A673 (cell line): ENCODE data around the gene APOL1. TPM values are rescaled to one million over a fixed set of nuclear protein-coding genes. Genes with fewer than 3 reads are reported as not detected.
A peak's percentile ranks its signal among the peaks of the same experiment; 100 is the strongest.
"Not testable (repeated sequence)": the region's sequence is repeated elsewhere in the genome, so short reads cannot be mapped to it uniquely, and the experiment has no call there.

Experiments used
- BruUV-seq: library from RNA; stranded (reverse); fragments of 400-500 nt; replicated peaks from 2 replicates; lab custom pipeline; 2021; lab: Mats Ljungman, UMichigan
- CTCF ChIA-PET: fragments of 300-600 bp; sonication (Branson Sonifier 250); formaldehyde crosslinking; loops from one replicate; lab custom pipeline; 2022; ENCODE audit warnings: antibody characterized with exemption; lab: Charles Lee
- POLR2A ChIA-PET: fragments of 300-600 bp; sonication (Branson Sonifier 250); formaldehyde crosslinking; loops from one replicate; lab custom pipeline; 2022; ENCODE audit warnings: antibody characterized with exemption; ENCODE audit not compliant: low non-redundant PET; lab: Charles Lee
- DNase-seq: peaks from one replicate; pipeline ENCODE4 v3.0.0-alpha.2; 2015; ENCODE audit warnings: low spot score
- H3K27ac ChIP-seq: fragments of 200-600 bp; sonication (generic); 2 replicates; pipeline ENCODE4 v1.5.1; 2016; ENCODE audit warnings: mixed run types, low read depth, mild to moderate bottlenecking, mixed read lengths, antibody characterized with exemption, low read length; ENCODE audit not compliant: poor library complexity, severe bottlenecking
- H3K27me3 ChIP-seq: fragments of 200-600 bp; sonication (generic); replicated peaks from 2 replicates; pipeline ENCODE4 v1.6.1; 2017; ENCODE audit warnings: mixed run types, low read depth, mild to moderate bottlenecking, mixed read lengths, antibody characterized with exemption, low read length; ENCODE audit not compliant: insufficient read depth, poor library complexity
- H3K36me3 ChIP-seq: fragments of 200-600 bp; sonication (generic); 2 replicates; pipeline ENCODE4 v1.6.1; 2016; ENCODE audit warnings: mixed run types, mild to moderate bottlenecking, mixed read lengths, antibody characterized with exemption, low read length; ENCODE audit not compliant: insufficient read depth, poor library complexity, severe bottlenecking
- H3K4me1 ChIP-seq: fragments of 200-600 bp; sonication (generic); 2 replicates; pipeline ENCODE4 v1.6.1; 2017; ENCODE audit warnings: mixed run types, mild to moderate bottlenecking, mixed read lengths, antibody characterized with exemption, low read length; ENCODE audit not compliant: insufficient read depth, poor library complexity, severe bottlenecking
- H3K4me3 ChIP-seq: fragments of 200-600 bp; sonication (generic); 2 replicates; pipeline ENCODE4 v1.5.1; 2016; ENCODE audit warnings: low read depth, mixed run types, mild to moderate bottlenecking, mixed read lengths, low read length; ENCODE audit not compliant: poor library complexity, severe bottlenecking
- H3K9me3 ChIP-seq: fragments of 200-600 bp; sonication (generic); 2 replicates; pipeline ENCODE4 v1.6.1; 2016; ENCODE audit warnings: mixed run types, low read depth, mild to moderate bottlenecking, mixed read lengths, antibody characterized with exemption, low read length; ENCODE audit not compliant: poor library complexity, severe bottlenecking
- EZH2 ChIP-seq: fragments of 200-600 bp; sonication (generic); IDR thresholded peaks from 2 replicates; pipeline ENCODE4 v1.6.1; 2017; ENCODE audit warnings: borderline replicate concordance, low read depth, mild to moderate bottlenecking, mixed read lengths, antibody characterized with exemption, low read length; ENCODE audit not compliant: poor library complexity, severe bottlenecking
- intact Hi-C: fragments of 100-400 bp; cut with micrococcal nuclease; formaldehyde crosslinking; loops from one replicate; pipeline ENCODE4 v1.10.0; 2022; ENCODE audit not compliant: unreplicated experiment
- total RNA-seq: library from RNA; stranded (reverse); gene quantifications from 2 replicates; pipeline ENCODE4 v1.2.3, GENCODE V29; 2021
- TF ChIP-seq, protein P1 (sequence below): fragments of 300-800, 200-600 bp; sonication (generic); conservative IDR thresholded peaks from 2 replicates; pipeline ENCODE4 v1.5.1; 2017; ENCODE audit warnings: low read depth, mild to moderate bottlenecking, antibody characterized with exemption, low read length, moderate library complexity, mixed read lengths

The APOL1 gene
- total RNA-seq, 1 experiment from 2014 or later, result 0.30 TPM

DNA sequence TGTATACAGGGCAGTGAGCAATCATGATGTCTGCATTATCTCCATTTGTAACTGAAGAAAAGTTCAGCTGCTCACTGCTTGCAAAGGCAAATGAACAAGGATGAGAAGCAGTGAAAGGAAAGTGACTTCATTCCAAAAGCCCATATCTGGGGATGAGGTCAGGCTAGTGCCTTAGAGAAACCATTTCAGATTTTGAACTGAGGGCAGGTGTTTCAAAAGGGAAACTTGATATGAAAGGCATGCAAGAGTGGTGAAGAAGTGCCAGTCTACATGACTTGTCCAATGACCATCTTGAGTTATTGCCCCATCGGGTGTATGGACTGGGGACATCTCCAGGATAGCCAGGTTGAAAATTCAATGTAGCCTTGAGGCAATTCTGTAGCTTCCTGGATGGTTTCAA is 44.0 kb upstream of the APOL1 start:
- intact Hi-C loops, result no loop called here
- ChIA-PET CTCF (no interaction called here), POLR2A (no interaction called here)
- no TSS peak for BruUV-seq
- Histone ChIP-seq H3K27me3 (no peaks in the 10 kb centered on the region), H3K27ac (no peak overlapping the region), H3K4me1 (peaks cover 15% of the 10 kb centered on the region), H3K4me3 (no peak overlapping the region), H3K9me3 (peaks cover 8% of the 10 kb centered on the region), H3K36me3 (no peaks in the 10 kb centered on the region)
- no peak for DNase-seq
- TF ChIP-seq, protein P1, sequence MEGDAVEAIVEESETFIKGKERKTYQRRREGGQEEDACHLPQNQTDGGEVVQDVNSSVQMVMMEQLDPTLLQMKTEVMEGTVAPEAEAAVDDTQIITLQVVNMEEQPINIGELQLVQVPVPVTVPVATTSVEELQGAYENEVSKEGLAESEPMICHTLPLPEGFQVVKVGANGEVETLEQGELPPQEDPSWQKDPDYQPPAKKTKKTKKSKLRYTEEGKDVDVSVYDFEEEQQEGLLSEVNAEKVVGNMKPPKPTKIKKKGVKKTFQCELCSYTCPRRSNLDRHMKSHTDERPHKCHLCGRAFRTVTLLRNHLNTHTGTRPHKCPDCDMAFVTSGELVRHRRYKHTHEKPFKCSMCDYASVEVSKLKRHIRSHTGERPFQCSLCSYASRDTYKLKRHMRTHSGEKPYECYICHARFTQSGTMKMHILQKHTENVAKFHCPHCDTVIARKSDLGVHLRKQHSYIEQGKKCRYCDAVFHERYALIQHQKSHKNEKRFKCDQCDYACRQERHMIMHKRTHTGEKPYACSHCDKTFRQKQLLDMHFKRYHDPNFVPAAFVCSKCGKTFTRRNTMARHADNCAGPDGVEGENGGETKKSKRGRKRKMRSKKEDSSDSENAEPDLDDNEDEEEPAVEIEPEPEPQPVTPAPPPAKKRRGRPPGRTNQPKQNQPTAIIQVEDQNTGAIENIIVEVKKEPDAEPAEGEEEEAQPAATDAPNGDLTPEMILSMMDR, result no peak
- TF ChIP-seq EZH2, result no peak

DNA sequence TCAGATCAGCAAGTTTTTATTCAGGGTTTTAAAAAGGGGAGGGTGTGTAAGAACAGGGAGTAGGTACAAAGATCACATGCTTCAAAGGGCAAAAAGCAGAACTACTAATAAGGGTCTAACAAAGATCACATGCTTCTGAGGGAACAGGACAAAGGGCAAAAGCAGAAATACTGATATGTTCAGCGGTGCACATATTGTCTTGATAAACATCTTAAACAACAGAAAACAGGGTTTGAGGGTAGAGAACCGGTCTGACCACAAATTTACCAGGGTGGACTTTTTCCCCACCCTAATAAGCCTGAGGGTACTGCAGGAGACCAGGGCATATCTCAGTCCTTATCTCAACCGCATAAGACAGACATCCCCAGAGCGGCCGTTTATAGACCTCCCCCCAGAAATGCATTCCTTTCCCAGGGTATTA is 43.4 kb upstream of the APOL1 start:
- H3K4me3 ChIP-seq, intact Hi-C loops, H3K9me3 ChIP-seq, H3K27me3 ChIP-seq, BruUV-seq, CTCF ChIA-PET, H3K36me3 ChIP-seq, POLR2A ChIA-PET, H3K27ac ChIP-seq: not testable (repeated sequence)
- peaks cover 15% of the 10 kb centered on the region for H3K4me1 ChIP-seq
- peak; percentile 26 for DNase-seq

DNA sequence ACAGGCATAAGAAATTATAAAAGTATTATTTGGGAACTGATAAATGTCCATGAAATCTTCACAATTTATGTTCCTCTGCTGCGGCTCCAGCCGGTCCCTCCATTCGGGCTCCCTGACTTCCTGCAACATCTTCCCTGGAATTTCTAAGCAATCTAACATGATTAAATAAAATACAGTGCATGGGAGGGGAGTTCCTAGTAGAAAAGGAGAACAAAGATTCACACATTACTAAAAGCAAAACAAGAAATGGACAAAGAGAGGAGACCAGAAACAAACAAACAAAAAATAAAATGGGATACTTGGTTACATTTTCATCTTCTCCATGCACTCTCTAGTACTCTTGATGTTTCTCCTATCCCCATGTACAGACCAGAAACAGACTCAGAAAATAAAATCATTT is 42.7 kb upstream of the APOL1 start:
- no peak for DNase-seq
- POLR2A ChIA-PET, result no interaction called here
- BruUV-seq, result no TSS peak
- no peak overlapping the region for H3K4me3 ChIP-seq
- peak overlapping the region; percentile 39 for H3K27ac ChIP-seq
- no peaks in the 10 kb centered on the region for H3K36me3 ChIP-seq
- H3K27me3 ChIP-seq, result no peaks in the 10 kb centered on the region
- intact Hi-C loops, result no loop called here
- TF ChIP-seq, protein P1, result no peak
- peaks cover 15% of the 10 kb centered on the region for H3K4me1 ChIP-seq
- CTCF ChIA-PET, result no interaction called here
- H3K9me3 ChIP-seq, result peaks cover 8% of the 10 kb centered on the region

DNA sequence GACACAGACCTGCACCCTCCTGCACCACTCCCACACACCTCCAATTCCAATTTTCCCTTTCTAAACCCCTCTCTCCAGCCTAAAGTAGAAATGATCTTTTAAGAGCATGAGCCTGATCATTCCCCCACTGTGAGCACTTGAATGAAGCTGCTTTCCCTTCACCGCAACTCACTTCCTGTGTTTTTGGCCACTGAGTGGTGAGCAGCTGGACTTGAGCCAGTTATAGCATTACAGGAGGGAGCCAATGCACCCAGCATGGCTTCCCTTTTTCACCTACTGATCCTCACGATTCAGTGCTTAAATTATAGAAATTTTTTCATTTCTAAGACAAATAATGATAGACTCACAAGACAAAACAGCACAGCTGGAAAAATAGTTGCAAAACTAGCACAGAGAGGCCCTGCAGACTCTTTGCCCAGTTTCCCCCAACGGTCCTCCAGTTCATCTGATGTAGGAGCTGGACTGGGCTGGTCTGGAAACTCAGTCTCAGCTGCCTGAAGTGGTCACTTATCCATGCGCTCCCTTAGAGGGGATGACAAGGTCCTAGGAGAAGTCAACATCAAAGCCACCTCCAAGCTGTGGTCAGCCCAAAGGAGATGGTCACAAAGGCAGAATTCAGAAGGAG is 41.6 kb upstream of the APOL1 start:
- no peak for TF ChIP-seq EZH2
- TF ChIP-seq, protein P1, result no peak
- Histone ChIP-seq H3K4me1 (peaks cover 15% of the 10 kb centered on the region), H3K36me3 (no peaks in the 10 kb centered on the region), H3K27ac (peak overlapping the region; percentile 39), H3K27me3 (no peaks in the 10 kb centered on the region), H3K9me3 (peaks cover 8% of the 10 kb centered on the region), H3K4me3 (no peak overlapping the region)
- no TSS peak for BruUV-seq
- peak; percentile 83 for DNase-seq
- POLR2A ChIA-PET, result no interaction called here
- intact Hi-C loops, result no loop called here
- CTCF ChIA-PET, result interaction anchor here (1.0 kb wide), 1 partner anchor 75 kb away, joined by 7 read pairs; no protein-coding TSS in a partner anchor
